Measurements from ENCODE around the gene LEFTY2. TPM values are rescaled to one million over a fixed set of nuclear protein-coding genes. Genes with fewer than 3 reads are reported as not detected.

The LEFTY2 gene
- total RNA-seq, 2 donors from 2014 or later: 0.12 to 0.53 TPM

DNA sequence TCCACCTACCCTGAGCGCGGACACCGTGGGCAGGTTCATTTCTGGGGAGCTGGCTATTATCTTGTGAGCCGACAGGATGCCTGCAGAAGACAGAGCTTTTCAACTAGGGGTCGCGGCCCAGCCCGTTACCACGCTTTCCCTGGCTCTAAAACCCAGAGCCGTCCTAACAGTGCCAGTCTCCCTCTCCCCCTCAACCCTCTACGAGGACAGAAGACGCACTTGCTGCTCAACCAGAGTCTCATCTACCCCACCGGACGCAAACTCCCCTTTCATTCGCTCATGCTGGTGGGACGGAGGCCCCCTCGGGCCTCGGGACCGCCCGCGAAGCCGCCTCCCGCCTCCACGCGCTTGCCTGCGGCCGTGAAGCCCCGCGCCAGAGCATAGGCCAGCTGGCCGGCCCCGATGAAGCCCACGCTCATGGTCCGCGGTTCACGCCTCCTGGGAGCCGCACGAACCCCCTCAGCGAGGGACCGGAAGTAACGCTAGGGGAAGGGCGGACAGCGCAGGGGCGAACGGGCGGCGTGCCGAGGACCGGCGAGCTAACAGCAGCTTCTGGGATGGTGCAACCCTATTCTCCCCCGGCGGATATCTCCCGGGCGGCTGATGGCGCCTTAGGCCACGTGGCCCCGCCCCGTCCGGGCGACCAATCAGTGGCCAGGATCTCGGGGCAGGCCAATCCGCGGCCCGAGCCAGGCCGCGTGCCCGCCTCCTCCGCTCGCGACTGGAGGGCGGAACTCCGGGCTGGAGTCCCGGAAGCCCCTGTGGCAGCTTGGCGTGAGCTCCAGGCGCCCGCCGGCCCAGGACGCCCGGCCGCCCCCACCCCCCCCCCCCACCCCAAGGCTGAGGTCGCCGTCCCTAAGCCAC is 17.1 kb downstream of the LEFTY2 start, which contains the start of gene PYCR2:
PYCR2 (minus strand) TSS at position 559 of the 864 bp plus-strand sequence; CDS start at position 419, 140 bp downstream.
- H3K4me1 ChIP-seq: peaks cover 3% of the 10 kb centered on the region
- peak within 1 kb of the TSS; percentile 95 for H3K9ac ChIP-seq (ENCODE audit: low read depth in 2 of 2, low read length in 2 of 2)
- no peaks in the 10 kb centered on the region for H3K36me3 ChIP-seq
- TF ChIP-seq, protein P1, sequence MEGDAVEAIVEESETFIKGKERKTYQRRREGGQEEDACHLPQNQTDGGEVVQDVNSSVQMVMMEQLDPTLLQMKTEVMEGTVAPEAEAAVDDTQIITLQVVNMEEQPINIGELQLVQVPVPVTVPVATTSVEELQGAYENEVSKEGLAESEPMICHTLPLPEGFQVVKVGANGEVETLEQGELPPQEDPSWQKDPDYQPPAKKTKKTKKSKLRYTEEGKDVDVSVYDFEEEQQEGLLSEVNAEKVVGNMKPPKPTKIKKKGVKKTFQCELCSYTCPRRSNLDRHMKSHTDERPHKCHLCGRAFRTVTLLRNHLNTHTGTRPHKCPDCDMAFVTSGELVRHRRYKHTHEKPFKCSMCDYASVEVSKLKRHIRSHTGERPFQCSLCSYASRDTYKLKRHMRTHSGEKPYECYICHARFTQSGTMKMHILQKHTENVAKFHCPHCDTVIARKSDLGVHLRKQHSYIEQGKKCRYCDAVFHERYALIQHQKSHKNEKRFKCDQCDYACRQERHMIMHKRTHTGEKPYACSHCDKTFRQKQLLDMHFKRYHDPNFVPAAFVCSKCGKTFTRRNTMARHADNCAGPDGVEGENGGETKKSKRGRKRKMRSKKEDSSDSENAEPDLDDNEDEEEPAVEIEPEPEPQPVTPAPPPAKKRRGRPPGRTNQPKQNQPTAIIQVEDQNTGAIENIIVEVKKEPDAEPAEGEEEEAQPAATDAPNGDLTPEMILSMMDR (IDR thresholded peaks at IDR 0.05): no peak
- DNase-seq: peak; percentile 95
- peak within 1 kb of the TSS; percentile 96 for H3K4me3 ChIP-seq
- H3K27me3 ChIP-seq: no peaks in the 10 kb centered on the region
- no peaks in the 10 kb centered on the region for H3K9me3 ChIP-seq
- intact Hi-C loops (cut with DNase I): no loop called here
- peak within 1 kb of the TSS; percentile 93 for H3K27ac ChIP-seq

DNA sequence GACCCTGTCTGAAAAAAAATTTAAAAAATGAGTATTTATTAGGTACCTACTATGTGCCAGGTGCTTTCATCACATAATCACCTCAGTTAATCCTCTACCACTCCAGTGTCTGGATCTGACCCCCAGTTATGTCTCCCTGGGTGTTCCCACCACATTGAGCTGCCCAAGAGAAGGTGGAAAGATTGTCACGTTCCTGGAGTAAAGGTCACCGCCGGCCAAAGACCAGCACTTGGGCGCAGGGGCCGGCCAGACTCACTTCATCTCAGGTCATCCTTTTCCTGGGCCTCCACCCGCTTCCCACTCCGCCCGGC is 17.7 kb downstream of the LEFTY2 start:
- Histone ChIP-seq H3K4me3 (peak overlapping the region; percentile 96), H3K36me3 (no peaks in the 10 kb centered on the region), H3K27ac (peak overlapping the region; percentile 93), H3K27me3 (no peaks in the 10 kb centered on the region), H3K9ac (ENCODE audit: low read depth in 2 of 2, low read length in 2 of 2) (peak overlapping the region; percentile 95), H3K4me1 (peaks cover 3% of the 10 kb centered on the region), H3K9me3 (no peaks in the 10 kb centered on the region)
- TF ChIP-seq, protein P1 (IDR thresholded peaks at IDR 0.05): no peak
- intact Hi-C loops (cut with DNase I): no loop called here
- peak; percentile 54 for DNase-seq

DNA sequence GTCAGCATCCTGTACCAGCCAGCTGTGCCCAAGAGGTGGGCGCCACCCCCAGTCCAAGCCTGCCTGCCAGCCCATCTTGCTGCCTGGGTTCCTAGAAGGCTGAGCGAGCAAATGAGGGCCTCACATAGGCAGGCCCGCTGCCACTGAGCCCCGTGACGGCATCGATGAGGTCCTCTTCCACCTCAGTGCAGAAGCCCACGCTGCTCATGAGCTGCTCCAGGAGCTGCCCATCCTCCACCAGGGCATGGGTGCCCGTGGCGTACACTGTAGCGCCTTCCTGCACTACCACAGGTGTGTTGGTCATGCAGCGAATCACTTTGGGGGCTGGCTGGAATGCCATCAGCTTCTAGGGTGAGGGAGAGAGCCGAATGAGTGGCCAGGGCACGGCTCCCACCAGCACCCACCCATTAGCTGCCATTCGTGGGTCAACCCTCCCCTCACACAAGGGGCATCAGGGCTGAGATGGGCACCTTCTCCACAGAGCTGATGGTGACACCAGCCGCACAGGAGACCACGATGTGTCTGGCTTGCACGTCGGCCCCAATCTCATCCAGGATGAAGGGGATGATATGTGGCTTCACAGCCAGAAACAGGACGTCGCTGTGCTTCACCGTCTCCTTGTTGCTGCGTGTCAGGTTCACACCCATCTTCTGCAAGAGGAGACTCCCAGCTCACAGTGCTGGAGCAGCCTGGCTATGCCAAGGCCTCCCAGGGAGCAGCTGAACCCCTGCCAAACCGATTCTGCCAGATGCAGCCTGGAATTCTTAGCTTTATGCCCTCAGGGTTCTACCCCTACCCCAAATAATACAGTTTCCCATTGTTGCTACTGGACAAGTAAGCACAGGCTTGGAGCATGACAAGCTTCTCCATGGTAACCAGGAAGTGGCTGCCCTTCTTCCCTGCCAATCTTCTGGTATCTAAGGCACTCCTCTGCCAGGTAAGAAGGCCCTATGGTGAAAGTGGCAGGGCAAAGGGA is 19.0 kb downstream of the LEFTY2 start:
- H3K9me3 ChIP-seq: no peaks in the 10 kb centered on the region
- TF ChIP-seq, protein P1 (IDR thresholded peaks at IDR 0.05): no peak
- H3K4me3 ChIP-seq: no peak overlapping the region
- H3K27me3 ChIP-seq: no peaks in the 10 kb centered on the region
- H3K36me3 ChIP-seq: no peaks in the 10 kb centered on the region
- intact Hi-C loops (cut with DNase I): no loop called here
- no peak overlapping the region for H3K27ac ChIP-seq
- H3K4me1 ChIP-seq: peaks cover 3% of the 10 kb centered on the region
- peak overlapping the region in 1 of 2 donors; percentile 44 for H3K9ac ChIP-seq (ENCODE audit: low read depth in 2 of 2, low read length in 2 of 2)
- DNase-seq: no peak

DNA sequence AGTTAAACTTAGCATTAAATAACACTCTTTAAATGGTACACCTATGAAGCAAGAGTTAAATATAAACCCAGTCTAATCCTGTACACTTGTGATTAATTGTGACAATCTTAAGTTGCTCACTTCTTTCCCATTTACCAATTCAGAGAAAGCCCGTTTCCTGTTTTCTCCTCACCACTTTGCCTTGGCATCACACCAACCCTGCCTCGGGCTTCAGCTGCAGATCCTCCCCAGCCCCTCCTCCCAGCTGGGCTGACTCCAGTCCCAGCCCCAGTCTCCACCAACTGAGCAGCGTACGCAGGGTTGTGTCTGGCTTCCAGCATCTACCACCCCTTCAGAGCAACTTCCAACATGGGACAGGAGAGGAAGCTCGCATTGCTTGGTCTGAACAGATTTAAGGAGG is 21.1 kb downstream of the LEFTY2 start:
- Histone ChIP-seq H3K9ac (ENCODE audit: low read depth in 2 of 2, low read length in 2 of 2) (no peak overlapping the region), H3K4me3 (no peak overlapping the region), H3K36me3 (no peaks in the 10 kb centered on the region), H3K4me1 (peaks cover 3% of the 10 kb centered on the region), H3K9me3 (no peaks in the 10 kb centered on the region), H3K27me3 (no peaks in the 10 kb centered on the region), H3K27ac (no peak overlapping the region)
- TF ChIP-seq, protein P1 (IDR thresholded peaks at IDR 0.05): no peak
- no peak for DNase-seq
- intact Hi-C loops (cut with DNase I): no loop called here

DNA sequence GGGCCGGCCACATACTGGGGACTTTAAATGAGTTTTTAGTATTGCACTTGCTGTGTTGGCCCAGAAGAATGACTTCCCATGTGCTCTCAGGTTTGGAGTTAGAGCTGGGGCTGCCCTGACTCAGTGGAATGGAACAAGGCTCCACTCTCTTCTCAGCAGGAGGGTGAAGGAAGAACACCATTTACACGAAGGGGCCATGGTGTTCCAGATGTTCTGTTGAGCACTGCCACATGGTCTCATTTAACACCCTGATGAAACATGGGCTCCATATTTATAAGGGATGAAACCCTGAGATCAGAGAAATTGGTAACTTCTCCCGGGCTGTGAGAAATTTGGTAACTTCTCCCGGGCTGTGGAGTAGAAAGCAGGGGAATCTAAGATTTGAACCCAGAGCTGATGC is 22.7 kb downstream of the LEFTY2 start:
- H3K27ac ChIP-seq: no peak overlapping the region
- TF ChIP-seq, protein P1 (IDR thresholded peaks at IDR 0.05): no peak
- no peaks in the 10 kb centered on the region for H3K27me3 ChIP-seq
- no peaks in the 10 kb centered on the region for H3K9me3 ChIP-seq
- intact Hi-C loops (cut with DNase I): no loop called here
- H3K4me3 ChIP-seq: no peak overlapping the region
- DNase-seq: no peak
- H3K4me1 ChIP-seq: peaks cover 3% of the 10 kb centered on the region
- no peaks in the 10 kb centered on the region for H3K36me3 ChIP-seq
- no peak overlapping the region for H3K9ac ChIP-seq (ENCODE audit: low read depth in 2 of 2, low read length in 2 of 2)
